Inflammatory macrophage (primary cell): ENCODE results near the gene SYCE3.

Source experiments
- DNase-seq, 2 donors: peaks; one replicate each; pipeline ENCODE4 v3.0.0-alpha.2; 2020 to 2022

The SYCE3 gene

GRCh38 chr22:50517495-50518260 lies 45.0 kb downstream of the SYCE3 start:
- DNase-seq: no peak

- no peak for DNase-seq
These were observed 45.8 kb downstream of the SYCE3 start for GRCh38 chr22:50516891-50517290.

GRCh38 chr22:50516068-50516467 lies 46.7 kb downstream of the SYCE3 start:
- no peak for DNase-seq

- DNase-seq: no peak
These were observed 49.5 kb downstream of the SYCE3 start for GRCh38 chr22:50513175-50513574.

- DNase-seq: no peak
These were observed 53.8 kb downstream of the SYCE3 start for GRCh38 chr22:50508897-50509296.

GRCh38 chr22:50507991-50508884 lies 54.5 kb downstream of the SYCE3 start, which contains the start of gene NCAPH2:
Gene NCAPH2, plus strand, starts transcription at chr22:50508224. Its CDS starts 114 bp downstream, at chr22:50508338.
- peak; percentile 98 to 99 for DNase-seq

- DNase-seq: no peak
These were observed 55.2 kb downstream of the SYCE3 start, which contains the start of gene LMF2 for GRCh38 chr22:50507421-50507990. Gene LMF2, minus strand, starts transcription at chr22:50507702. Its CDS starts 27 bp downstream, at chr22:50507675.

GRCh38 chr22:50506611-50507420 lies 55.9 kb downstream of the SYCE3 start:
- DNase-seq: no peak

- no peak for DNase-seq
These were observed 56.7 kb downstream of the SYCE3 start for GRCh38 chr22:50505776-50506610.

- no peak for DNase-seq
These were observed 57.4 kb downstream of the SYCE3 start for GRCh38 chr22:50505276-50505775.

- DNase-seq: no peak
These were observed 58.1 kb downstream of the SYCE3 start for GRCh38 chr22:50504369-50505211.

- no peak for DNase-seq
These were observed 59.1 kb downstream of the SYCE3 start for GRCh38 chr22:50503475-50504145.

- DNase-seq: no peak
These were observed 59.9 kb downstream of the SYCE3 start for GRCh38 chr22:50502628-50503474.

GRCh38 chr22:50502096-50502495 lies 60.6 kb downstream of the SYCE3 start:
- DNase-seq: no peak
